ENCODE results near the gene SENP8. TPM values are rescaled to one million over a fixed set of nuclear protein-coding genes. Genes with fewer than 3 reads are reported as not detected.

The SENP8 gene
- total RNA-seq, 4 donors from 2014 or later: 1.3 to 4.2 (median 1.9) TPM

DNA sequence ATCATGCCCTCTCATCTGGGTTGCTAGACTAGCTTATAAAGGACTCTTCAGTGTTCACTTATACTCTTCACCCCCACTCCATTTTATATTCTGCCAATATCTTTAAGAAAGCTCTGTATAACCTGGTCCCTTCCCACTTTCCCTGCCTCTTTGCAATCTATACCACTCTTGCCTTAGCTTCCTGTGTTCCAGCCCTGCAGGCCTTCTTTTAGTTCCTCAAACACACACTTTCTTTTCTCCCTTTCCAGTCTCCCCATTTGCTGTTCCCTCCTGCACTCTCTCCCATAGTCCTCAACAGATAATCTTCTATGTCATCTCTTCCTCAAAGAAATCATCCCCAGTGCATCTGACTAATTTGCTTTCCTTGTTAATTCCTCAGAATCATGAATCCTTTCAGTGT is 28.7 kb downstream of the SENP8 start:
- Histone ChIP-seq H3K27me3 (no peaks in the 10 kb centered on the region), H3K9me3 (no peaks in the 10 kb centered on the region), H3K27ac (no peak overlapping the region), H3K4me1 (no peaks in the 10 kb centered on the region), H3K36me3 (no peaks in the 10 kb centered on the region), H3K4me3 (no peak overlapping the region)
- no peak for DNase-seq (ENCODE audit: low spot score in 2 of 2)
- TF ChIP-seq EP300 (IDR thresholded peaks at IDR 0.05) (no peak), POLR2A (IDR thresholded peaks at IDR 0.05) (no peak)

DNA sequence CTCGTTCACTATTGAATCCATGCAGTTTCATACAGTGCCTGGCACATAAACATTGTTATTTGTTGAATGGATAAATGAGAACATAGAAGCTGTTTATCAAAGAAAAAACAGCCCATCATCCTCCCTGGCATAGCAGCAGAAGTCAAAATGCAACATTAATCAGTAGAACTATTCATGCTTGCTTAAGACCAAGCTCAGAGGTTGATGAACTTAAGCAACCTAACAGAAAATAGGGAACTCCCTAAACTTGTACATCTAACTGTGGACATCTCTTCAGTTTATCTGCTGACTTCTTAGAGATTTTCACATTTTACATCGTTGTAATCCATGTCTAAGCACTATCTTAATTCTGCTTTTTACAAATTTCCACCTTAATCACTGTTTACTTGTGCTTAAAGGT is 29.2 kb downstream of the SENP8 start:
- Histone ChIP-seq H3K9me3 (no peaks in the 10 kb centered on the region), H3K36me3 (no peaks in the 10 kb centered on the region), H3K27ac (no peak overlapping the region), H3K27me3 (no peaks in the 10 kb centered on the region), H3K4me1 (no peaks in the 10 kb centered on the region), H3K4me3 (no peak overlapping the region)
- 87% methylated on average over 2 of the region's 2 CpGs for WGBS
- TF ChIP-seq POLR2A (IDR thresholded peaks at IDR 0.05): no peak
- no peak for TF ChIP-seq POLR2AphosphoS5 (IDR thresholded peaks at IDR 0.05)
- TF ChIP-seq, protein P1, sequence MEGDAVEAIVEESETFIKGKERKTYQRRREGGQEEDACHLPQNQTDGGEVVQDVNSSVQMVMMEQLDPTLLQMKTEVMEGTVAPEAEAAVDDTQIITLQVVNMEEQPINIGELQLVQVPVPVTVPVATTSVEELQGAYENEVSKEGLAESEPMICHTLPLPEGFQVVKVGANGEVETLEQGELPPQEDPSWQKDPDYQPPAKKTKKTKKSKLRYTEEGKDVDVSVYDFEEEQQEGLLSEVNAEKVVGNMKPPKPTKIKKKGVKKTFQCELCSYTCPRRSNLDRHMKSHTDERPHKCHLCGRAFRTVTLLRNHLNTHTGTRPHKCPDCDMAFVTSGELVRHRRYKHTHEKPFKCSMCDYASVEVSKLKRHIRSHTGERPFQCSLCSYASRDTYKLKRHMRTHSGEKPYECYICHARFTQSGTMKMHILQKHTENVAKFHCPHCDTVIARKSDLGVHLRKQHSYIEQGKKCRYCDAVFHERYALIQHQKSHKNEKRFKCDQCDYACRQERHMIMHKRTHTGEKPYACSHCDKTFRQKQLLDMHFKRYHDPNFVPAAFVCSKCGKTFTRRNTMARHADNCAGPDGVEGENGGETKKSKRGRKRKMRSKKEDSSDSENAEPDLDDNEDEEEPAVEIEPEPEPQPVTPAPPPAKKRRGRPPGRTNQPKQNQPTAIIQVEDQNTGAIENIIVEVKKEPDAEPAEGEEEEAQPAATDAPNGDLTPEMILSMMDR (IDR thresholded peaks at IDR 0.05): no peak
- TF ChIP-seq EP300 (IDR thresholded peaks at IDR 0.05): no peak
- no peak for DNase-seq (ENCODE audit: low spot score in 2 of 2)

DNA sequence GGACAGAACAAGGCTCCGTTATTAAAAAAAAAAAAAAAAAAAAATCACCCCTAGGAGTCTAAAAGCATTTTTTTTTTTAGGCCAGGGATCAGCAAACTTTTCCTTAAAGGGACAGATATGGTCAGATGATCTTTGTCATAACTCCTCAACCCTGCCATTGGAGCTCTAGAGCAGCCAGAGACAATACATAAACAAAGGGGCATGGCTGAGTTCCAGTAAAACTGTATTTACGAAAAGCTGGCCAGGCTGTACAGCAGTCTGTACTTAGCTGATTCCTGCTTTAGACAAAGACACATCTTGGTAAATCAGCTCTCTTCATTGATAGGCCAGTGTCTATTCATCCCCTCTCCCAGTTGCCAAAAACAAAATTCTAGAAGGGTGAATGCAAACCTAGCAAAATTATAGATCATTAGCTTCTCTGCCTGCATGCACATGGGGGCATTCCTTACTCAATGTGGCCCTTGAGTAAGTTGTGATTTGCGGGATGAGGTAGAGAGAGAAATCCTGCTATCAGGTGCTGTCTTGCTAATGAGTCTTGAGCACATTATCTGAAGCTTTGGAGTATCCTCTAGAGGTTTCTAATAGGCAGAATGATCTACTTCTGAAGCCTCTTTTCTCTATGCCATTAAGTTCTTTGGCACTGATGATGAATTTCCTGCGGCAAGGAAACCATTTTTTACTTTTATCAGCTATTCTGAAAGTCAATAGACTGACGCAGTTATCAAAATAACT is 35.2 kb downstream of the SENP8 start:
- DNase-seq (ENCODE audit: low spot score in 2 of 2): no peak
- Histone ChIP-seq H3K36me3 (no peaks in the 10 kb centered on the region), H3K27ac (no peak overlapping the region), H3K4me1 (peaks cover 19% of the 10 kb centered on the region), H3K27me3 (no peaks in the 10 kb centered on the region), H3K4me3 (no peak overlapping the region), H3K9me3 (no peaks in the 10 kb centered on the region)
- TF ChIP-seq, protein P1 (IDR thresholded peaks at IDR 0.05): no peak
- TF ChIP-seq POLR2AphosphoS5 (IDR thresholded peaks at IDR 0.05): no peak
- WGBS: 76% methylated on average over 5 of the region's 5 CpGs

DNA sequence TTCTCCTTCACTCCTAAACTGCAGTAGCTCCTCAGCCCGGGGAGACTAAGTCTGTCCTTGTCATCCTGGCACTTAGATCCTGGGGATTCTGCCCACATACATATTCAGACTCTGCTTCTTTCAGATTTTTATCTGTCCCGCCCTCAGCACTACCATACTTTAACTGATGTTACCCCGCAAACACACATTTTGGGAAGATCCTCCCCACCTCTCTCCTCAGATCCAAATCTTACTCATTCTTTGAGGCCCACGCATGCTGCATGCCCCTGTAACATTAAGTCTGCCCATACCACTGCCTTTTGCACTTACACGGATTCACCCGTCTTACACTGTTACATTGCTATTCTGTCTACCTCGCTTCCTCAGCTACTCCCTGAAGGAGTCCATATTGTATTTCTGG is 36.1 kb downstream of the SENP8 start:
- Histone ChIP-seq H3K36me3 (no peaks in the 10 kb centered on the region), H3K27ac (no peak overlapping the region), H3K27me3 (no peaks in the 10 kb centered on the region), H3K9me3 (no peaks in the 10 kb centered on the region), H3K4me3 (no peak overlapping the region), H3K4me1 (peaks cover 19% of the 10 kb centered on the region)
- WGBS: 75% methylated on average over 7 of the region's 7 CpGs
- TF ChIP-seq POLR2A (IDR thresholded peaks at IDR 0.05): no peak
- TF ChIP-seq EP300 (IDR thresholded peaks at IDR 0.05): no peak
- TF ChIP-seq, protein P1 (IDR thresholded peaks at IDR 0.05): no peak
- TF ChIP-seq POLR2AphosphoS5 (IDR thresholded peaks at IDR 0.05): no peak
- no peak for DNase-seq (ENCODE audit: low spot score in 2 of 2)

DNA sequence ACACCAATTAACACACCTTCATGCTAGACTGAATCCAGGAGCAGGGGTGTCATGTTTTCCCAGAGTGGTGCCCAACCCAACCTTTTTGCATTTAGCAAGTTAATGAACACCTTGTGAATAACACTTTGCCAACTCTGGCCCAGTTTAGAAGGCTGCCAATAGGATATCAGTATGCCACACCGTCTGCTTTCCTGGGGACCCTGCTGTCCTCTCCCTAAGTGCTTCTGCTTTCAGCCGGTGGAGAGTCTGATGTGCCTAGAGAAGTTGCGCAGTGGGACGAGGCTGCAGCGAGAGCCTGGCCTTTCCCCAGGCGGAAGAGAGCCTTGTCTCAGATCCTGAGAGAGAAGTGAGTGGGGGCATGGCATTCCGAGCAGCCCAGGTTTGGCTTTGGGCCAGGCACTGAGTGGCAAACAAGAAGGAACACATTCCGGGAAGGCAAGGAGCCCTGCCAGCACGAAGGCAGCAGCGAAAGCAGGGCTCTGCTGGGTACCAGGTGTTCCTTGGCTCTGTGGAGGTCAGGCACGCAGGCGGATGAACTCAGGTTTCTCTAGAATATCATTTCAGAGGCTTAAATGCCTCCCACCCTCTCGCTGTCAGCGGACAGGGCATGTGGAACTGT is 36.9 kb downstream of the SENP8 start:
- Histone ChIP-seq H3K27me3 (no peaks in the 10 kb centered on the region), H3K4me3 (peak overlapping the region; percentile 52), H3K27ac (peak overlapping the region; percentile 31), H3K4me1 (peaks cover 19% of the 10 kb centered on the region), H3K36me3 (no peaks in the 10 kb centered on the region), H3K9me3 (no peaks in the 10 kb centered on the region)
- TF ChIP-seq EP300 (IDR thresholded peaks at IDR 0.05) (no peak), POLR2AphosphoS5 (IDR thresholded peaks at IDR 0.05) (no peak), POLR2A (IDR thresholded peaks at IDR 0.05) (no peak)
- TF ChIP-seq, protein P1 (IDR thresholded peaks at IDR 0.05): no peak
- WGBS: 13% methylated on average over 13 of the region's 14 CpGs
- peak in 1 of 2 donors; percentile 81 for DNase-seq (ENCODE audit: low spot score in 2 of 2)
